IMR-90 (cell line): ENCODE data around the gene KRTAP5-6.
"Not testable (repeated sequence)": the region's sequence is repeated elsewhere in the genome, so short reads cannot be mapped to it uniquely, and the experiment has no call there.

ENCODE experiments used
- CTCF ChIP-seq: conservative IDR thresholded peaks from 2 replicates; pipeline ENCODE4 v1.5.1; 2012; ENCODE audit warnings: mild to moderate bottlenecking, low read depth, low read length, improper control_type of control experiment
- MAZ ChIP-seq: IDR thresholded peaks from 2 replicates; pipeline ENCODE4 v1.6.1; 2012; ENCODE audit warnings: low read depth, mild to moderate bottlenecking, low read length, improper control_type of control experiment, moderate library complexity, borderline replicate concordance
- RFX5 ChIP-seq: IDR thresholded peaks from 2 replicates; pipeline ENCODE4 v1.8.0; 2012; ENCODE audit warnings: low read depth, mild to moderate bottlenecking, low read length, moderate library complexity
- SMC3 ChIP-seq: fragments of 150-350 bp; IDR thresholded peaks from 2 replicates; pipeline ENCODE4 v1.6.1; 2016; ENCODE audit warnings: low read depth, mild to moderate bottlenecking, antibody characterized with exemption, low read length, moderate library complexity

GRCh38 chr11:1662699-1663283 lies 34.2 kb upstream of the KRTAP5-6 start:
- TF ChIP-seq CTCF, RFX5, SMC3, MAZ: not testable (repeated sequence)
